Activated naive CD8-positive, alpha-beta T cell treated with anti-CD3 and anti-CD28 coated beads, Interleukin-2, amount 50 U/mL, for 24 hours (primary cell): ENCODE data around the gene KDM6A.
"Not testable (repeated sequence)": the region's sequence is repeated elsewhere in the genome, so short reads cannot be mapped to it uniquely, and the experiment has no call there.

Experiments
- ATAC-seq: fragments of 150-1000 bp; cut with Tn5 transposase; one replicate; pipeline ENCODE4 v1.10.0; 2021
- DNase-seq: peaks from one replicate; pipeline ENCODE4 v3.0.0; 2021
- H3K27ac Mint-ChIP-seq: one replicate; pipeline ENCODE4 v1.8.0; 2021; ENCODE audit warnings: mild to moderate bottlenecking, mixed read lengths
- H3K27me3 Mint-ChIP-seq: one replicate; pipeline ENCODE4 v1.8.0; 2021; ENCODE audit warnings: mixed read lengths
- H3K36me3 Mint-ChIP-seq: one replicate; pipeline ENCODE4 v1.8.0; 2021; ENCODE audit warnings: low read depth, mixed read lengths
- H3K4me1 Mint-ChIP-seq: one replicate; pipeline ENCODE4 v1.8.0; 2021; ENCODE audit warnings: mixed read lengths
- H3K4me3 Mint-ChIP-seq: one replicate; pipeline ENCODE4 v1.8.0; 2021; ENCODE audit warnings: mild to moderate bottlenecking, moderate library complexity, mixed read lengths
- H3K9me3 Mint-ChIP-seq: one replicate; pipeline ENCODE4 v1.8.0; 2021; ENCODE audit warnings: mixed read lengths

The KDM6A gene

DNA sequence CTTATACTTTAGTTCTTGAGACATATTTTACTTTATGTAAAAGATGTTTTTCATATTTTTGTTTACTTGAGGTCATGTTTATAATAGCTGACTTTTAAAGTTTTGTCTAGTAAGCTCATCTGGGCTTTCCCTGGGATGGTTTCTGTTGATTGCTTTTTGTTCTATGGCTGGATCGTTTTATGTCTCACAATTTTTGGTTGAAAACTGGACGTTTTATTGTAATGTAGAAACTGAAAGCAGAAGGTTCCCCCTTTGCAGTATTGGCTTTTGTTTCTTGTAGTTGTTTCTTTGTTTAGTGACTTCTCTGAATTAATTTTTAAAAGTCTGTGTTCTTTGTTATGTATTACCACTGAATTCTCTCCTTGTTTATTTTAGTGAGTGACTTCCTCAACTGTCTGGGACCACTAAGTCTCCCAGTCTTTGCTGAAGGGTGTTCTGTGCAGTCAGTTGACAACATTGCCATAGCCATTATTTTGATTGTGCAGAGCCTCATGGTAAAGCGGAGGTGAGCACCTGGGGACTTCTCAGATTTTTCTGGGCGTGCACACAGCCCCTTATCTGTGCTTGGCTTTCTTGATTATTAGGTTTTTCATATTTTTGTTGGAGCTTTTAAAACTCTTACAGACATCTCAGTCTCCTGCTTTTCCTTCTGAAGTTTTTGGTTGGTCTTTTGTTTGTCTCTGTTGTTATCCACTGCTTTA lies 31.0 kb downstream of the KDM6A start:
- DNase-seq, result no peak
- peaks cover 64% of the 10 kb centered on the region for H3K4me1 Mint-ChIP-seq

GRCh38 chrX:44904542-44905115 lies 31.6 kb downstream of the KDM6A start:
- Mint-ChIP-seq H3K4me3 (no peak overlapping the region), H3K27me3 (no peaks in the 10 kb centered on the region), H3K36me3 (peaks cover 5% of the 10 kb centered on the region), H3K27ac (no peak overlapping the region), H3K4me1 (peaks cover 59% of the 10 kb centered on the region), H3K9me3 (peaks cover 6% of the 10 kb centered on the region)
- no peak for DNase-seq
- no peak for ATAC-seq

More for the DNA sequence above, 31.0 kb downstream of the KDM6A start:
- Mint-ChIP-seq H3K27ac (peak overlapping the region; percentile 59), H3K36me3 (peaks cover 5% of the 10 kb centered on the region), H3K9me3 (peaks cover 6% of the 10 kb centered on the region), H3K27me3 (no peaks in the 10 kb centered on the region), H3K4me3 (peak overlapping the region; percentile 6)
- no peak for ATAC-seq

DNA sequence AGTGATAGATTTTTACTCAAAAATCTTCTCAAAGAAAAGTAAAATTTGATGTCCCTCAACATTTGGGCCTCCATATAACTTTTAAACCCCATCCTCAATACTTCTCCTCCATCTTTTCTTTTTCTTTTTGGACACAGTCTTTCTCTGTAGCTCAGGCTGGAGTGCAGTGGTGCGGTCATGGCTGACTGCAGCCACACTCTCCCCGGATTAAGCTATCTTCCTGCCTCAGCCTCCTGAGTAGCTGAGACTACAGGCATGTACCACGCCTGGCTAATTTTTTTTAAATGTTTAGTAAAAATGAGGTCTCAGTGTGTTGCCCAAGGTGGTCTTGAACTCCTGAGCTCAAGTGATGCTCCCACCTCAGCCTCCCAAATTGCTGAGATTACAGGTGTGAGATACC lies 33.1 kb downstream of the KDM6A start:
- peaks cover 55% of the 10 kb centered on the region for H3K4me1 Mint-ChIP-seq
- H3K27me3 Mint-ChIP-seq, result no peaks in the 10 kb centered on the region
- DNase-seq (no peak), ATAC-seq (no peak)
- no peak overlapping the region for H3K27ac Mint-ChIP-seq
- peaks cover 6% of the 10 kb centered on the region for H3K9me3 Mint-ChIP-seq
- peaks cover 5% of the 10 kb centered on the region for H3K36me3 Mint-ChIP-seq
- no peak overlapping the region for H3K4me3 Mint-ChIP-seq

DNA sequence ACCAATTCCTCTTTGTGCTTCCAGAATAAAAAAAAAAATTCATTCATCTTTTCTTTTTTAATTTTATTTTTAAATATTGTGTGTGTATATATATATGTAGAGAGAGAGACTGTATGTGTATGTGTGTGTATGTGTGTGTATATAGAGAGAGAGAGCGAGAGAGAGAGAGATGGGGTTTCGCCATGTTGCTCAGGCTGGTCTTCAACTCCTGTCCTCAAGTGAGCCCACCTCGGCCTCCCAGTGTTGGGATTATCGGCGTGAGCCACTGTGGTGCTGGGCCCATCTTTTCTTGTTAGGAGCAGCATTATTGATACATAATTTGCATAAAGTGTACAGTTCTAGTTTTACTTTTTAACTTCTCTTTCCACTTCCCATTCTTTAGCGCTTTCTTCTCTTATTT lies 33.6 kb downstream of the KDM6A start:
- H3K4me1 Mint-ChIP-seq, result peaks cover 55% of the 10 kb centered on the region
- H3K27me3 Mint-ChIP-seq, result no peaks in the 10 kb centered on the region
- H3K9me3 Mint-ChIP-seq, result peaks cover 6% of the 10 kb centered on the region
- peak overlapping the region; percentile 50 for H3K27ac Mint-ChIP-seq
- H3K36me3 Mint-ChIP-seq, result peaks cover 5% of the 10 kb centered on the region
- no peak for ATAC-seq
- peak overlapping the region; percentile 12 for H3K4me3 Mint-ChIP-seq
- no peak for DNase-seq

- Mint-ChIP-seq H3K9me3 (peaks cover 4% of the 10 kb centered on the region), H3K27me3 (no peaks in the 10 kb centered on the region), H3K36me3 (peaks cover 3% of the 10 kb centered on the region), H3K27ac (peak overlapping the region; percentile 66), H3K4me1 (peaks cover 54% of the 10 kb centered on the region), H3K4me3 (peak overlapping the region; percentile 18)
- ATAC-seq, result peak; percentile 33
- DNase-seq, result no peak
Observed at GRCh38 chrX:44908153-44908552, 35.2 kb downstream of the KDM6A start.

GRCh38 chrX:44908827-44909226 lies 35.8 kb downstream of the KDM6A start:
- no peak overlapping the region for H3K4me3 Mint-ChIP-seq
- H3K27ac Mint-ChIP-seq, result no peak overlapping the region
- H3K27me3 Mint-ChIP-seq, result no peaks in the 10 kb centered on the region
- peaks cover 52% of the 10 kb centered on the region for H3K4me1 Mint-ChIP-seq
- ATAC-seq (no peak), DNase-seq (no peak)
- no peaks in the 10 kb centered on the region for H3K9me3 Mint-ChIP-seq
- no peaks in the 10 kb centered on the region for H3K36me3 Mint-ChIP-seq

GRCh38 chrX:44910508-44910907 lies 37.5 kb downstream of the KDM6A start:
- not testable (repeated sequence) for H3K36me3 Mint-ChIP-seq, DNase-seq, H3K4me3 Mint-ChIP-seq, H3K27ac Mint-ChIP-seq, H3K27me3 Mint-ChIP-seq, ATAC-seq, H3K9me3 Mint-ChIP-seq
- peaks cover 54% of the 10 kb centered on the region for H3K4me1 Mint-ChIP-seq

DNA sequence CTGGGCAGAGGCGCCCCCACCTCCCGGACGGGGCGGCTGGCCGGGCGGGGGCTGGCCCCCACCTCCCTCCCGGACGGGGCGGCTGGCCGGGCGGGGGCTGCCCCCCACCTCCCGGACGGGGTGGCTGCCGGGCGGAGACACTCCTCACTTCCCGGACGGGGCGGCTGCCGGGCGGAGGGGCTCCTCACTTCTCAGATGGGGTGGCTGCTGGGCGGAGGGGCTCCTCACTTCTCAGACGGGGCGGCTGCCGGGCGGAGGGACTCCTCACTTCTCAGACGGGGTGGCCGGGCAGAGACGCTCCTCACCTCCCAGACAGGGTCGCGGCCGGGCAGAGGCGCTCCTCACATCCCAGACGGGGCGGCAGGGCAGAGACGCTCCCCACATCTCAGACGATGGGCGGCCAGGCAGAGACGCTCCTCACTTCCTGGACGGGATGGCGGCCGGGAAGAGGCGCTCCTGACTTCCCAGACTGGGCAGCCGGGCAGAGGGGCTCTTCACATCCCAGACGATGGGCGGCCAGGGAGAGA lies 38.1 kb downstream of the KDM6A start:
- not testable (repeated sequence) for H3K4me3 Mint-ChIP-seq, H3K9me3 Mint-ChIP-seq, ATAC-seq, H3K27ac Mint-ChIP-seq, H3K27me3 Mint-ChIP-seq, H3K36me3 Mint-ChIP-seq, DNase-seq
- H3K4me1 Mint-ChIP-seq, result peaks cover 54% of the 10 kb centered on the region

GRCh38 chrX:44913656-44914531 lies 40.9 kb downstream of the KDM6A start:
- H3K4me1 Mint-ChIP-seq, result peaks cover 48% of the 10 kb centered on the region

GRCh38 chrX:44914532-44915198 lies 41.7 kb downstream of the KDM6A start:
- no peak for DNase-seq
- no peaks in the 10 kb centered on the region for H3K9me3 Mint-ChIP-seq
- H3K27ac Mint-ChIP-seq, result no peak overlapping the region
- H3K4me1 Mint-ChIP-seq, result peaks cover 50% of the 10 kb centered on the region
- H3K27me3 Mint-ChIP-seq, result no peaks in the 10 kb centered on the region
- H3K36me3 Mint-ChIP-seq, result peaks cover 2% of the 10 kb centered on the region
- peak; percentile 15 for ATAC-seq
- H3K4me3 Mint-ChIP-seq, result no peak overlapping the region

More at GRCh38 chrX:44913656-44914531, 40.9 kb downstream of the KDM6A start:
- H3K27me3 Mint-ChIP-seq, result no peaks in the 10 kb centered on the region
- DNase-seq (no peak), ATAC-seq (no peak)
- no peak overlapping the region for H3K4me3 Mint-ChIP-seq
- no peaks in the 10 kb centered on the region for H3K9me3 Mint-ChIP-seq
- no peak overlapping the region for H3K27ac Mint-ChIP-seq
- no peaks in the 10 kb centered on the region for H3K36me3 Mint-ChIP-seq

GRCh38 chrX:44915361-44915868 lies 42.4 kb downstream of the KDM6A start:
- H3K4me3 Mint-ChIP-seq, result no peak overlapping the region
- H3K27ac Mint-ChIP-seq, result no peak overlapping the region
- ATAC-seq (no peak), DNase-seq (no peak)
- no peaks in the 10 kb centered on the region for H3K9me3 Mint-ChIP-seq
- peaks cover 4% of the 10 kb centered on the region for H3K36me3 Mint-ChIP-seq
- H3K27me3 Mint-ChIP-seq, result no peaks in the 10 kb centered on the region
- H3K4me1 Mint-ChIP-seq, result peaks cover 53% of the 10 kb centered on the region

GRCh38 chrX:44918722-44919121 lies 45.7 kb downstream of the KDM6A start:
- ATAC-seq, result no peak
- Mint-ChIP-seq H3K9me3 (no peaks in the 10 kb centered on the region), H3K36me3 (peaks cover 4% of the 10 kb centered on the region), H3K27me3 (no peaks in the 10 kb centered on the region), H3K4me1 (peaks cover 67% of the 10 kb centered on the region), H3K4me3 (no peak overlapping the region), H3K27ac (no peak overlapping the region)
- no peak for DNase-seq

DNA sequence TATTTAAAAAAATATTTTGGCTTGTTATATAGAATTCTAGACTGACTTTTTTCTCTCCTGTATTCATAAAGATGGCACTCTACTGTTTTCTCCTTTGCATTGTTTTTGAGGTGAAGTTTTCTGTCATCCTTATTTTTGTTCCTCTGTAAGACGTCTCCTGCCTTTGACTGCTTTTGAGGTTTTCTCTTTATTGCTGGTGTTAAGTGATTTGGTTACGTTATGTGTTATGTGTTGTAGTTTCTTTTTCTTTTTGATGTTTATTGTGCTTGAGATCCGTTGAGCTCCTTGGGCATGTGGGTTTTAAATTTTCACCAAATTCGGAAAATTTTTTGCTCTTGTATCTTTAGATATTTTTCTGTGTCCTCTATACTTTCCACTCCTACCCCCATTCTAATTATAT lies 50.0 kb downstream of the KDM6A start:
- Mint-ChIP-seq H3K27ac (peak overlapping the region; percentile 52), H3K4me3 (peak overlapping the region; percentile 43), H3K4me1 (peaks cover 58% of the 10 kb centered on the region), H3K27me3 (no peaks in the 10 kb centered on the region), H3K9me3 (no peaks in the 10 kb centered on the region), H3K36me3 (peaks cover 4% of the 10 kb centered on the region)
- DNase-seq (no peak), ATAC-seq (no peak)

DNA sequence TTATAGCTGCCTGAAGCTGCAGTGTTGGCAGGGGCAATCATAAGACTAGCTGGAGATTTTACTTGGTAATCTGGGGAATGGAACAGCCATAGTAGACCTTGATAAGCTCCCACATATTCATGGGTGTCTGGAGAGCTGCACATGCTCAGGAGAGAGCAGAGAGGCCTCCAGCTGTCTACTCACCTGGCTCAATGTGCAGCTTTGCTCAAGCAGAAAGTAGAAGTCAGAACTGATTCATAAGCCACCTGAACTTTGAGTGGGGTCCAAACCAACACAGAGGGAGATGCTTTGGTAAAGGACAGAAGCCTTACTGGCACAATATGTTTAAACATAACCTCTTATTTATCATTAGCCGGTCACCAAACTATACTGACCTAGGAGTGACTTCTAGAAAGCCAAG lies 54.4 kb downstream of the KDM6A start:
- H3K4me1 Mint-ChIP-seq, result peaks cover 53% of the 10 kb centered on the region
- H3K9me3 Mint-ChIP-seq, result no peaks in the 10 kb centered on the region
- ATAC-seq, result no peak
- H3K27me3 Mint-ChIP-seq, result no peaks in the 10 kb centered on the region
- DNase-seq, result no peak
- H3K36me3 Mint-ChIP-seq, result no peaks in the 10 kb centered on the region
- no peak overlapping the region for H3K4me3 Mint-ChIP-seq
- no peak overlapping the region for H3K27ac Mint-ChIP-seq
